H9 (cell line): ENCODE data around the gene VASP. TPM values are rescaled to one million over a fixed set of nuclear protein-coding genes. Genes with fewer than 3 reads are reported as not detected.

Experiments used
- DNase-seq: peaks from one replicate; pipeline ENCODE4 v3.0.0-alpha.2; 2017
- H2AFZ ChIP-seq: one replicate; pipeline ENCODE4 v1.6.1; 2013; ENCODE audit warnings: mild to moderate bottlenecking, low read length, control low read depth, moderate library complexity
- H2AK5ac ChIP-seq: 2 replicates; pipeline ENCODE4 v1.6.1; 2013; ENCODE audit warnings: low read length, control low read depth, mixed read lengths; ENCODE audit not compliant: insufficient read length
- H2BK120ac ChIP-seq: one replicate; pipeline ENCODE4 v1.6.1; 2013; ENCODE audit warnings: low read depth, mild to moderate bottlenecking, low read length, control low read depth, inconsistent platforms; ENCODE audit not compliant: poor library complexity, severe bottlenecking
- H2BK12ac ChIP-seq: 2 replicates; pipeline ENCODE4 v1.6.1; 2013; ENCODE audit warnings: low read length, control low read depth, mixed read lengths, low read depth; ENCODE audit not compliant: insufficient read length
- H2BK15ac ChIP-seq: 2 replicates; pipeline ENCODE4 v1.6.1; 2013; ENCODE audit warnings: low read depth, low read length, control low read depth
- H2BK20ac ChIP-seq: one replicate; pipeline ENCODE4 v1.6.1; 2013; ENCODE audit warnings: low read depth, mild to moderate bottlenecking, low read length, control low read depth, inconsistent platforms; ENCODE audit not compliant: poor library complexity, severe bottlenecking
- H2BK5ac ChIP-seq: 2 replicates; pipeline ENCODE4 v1.6.1; 2013; ENCODE audit warnings: low read length, control low read depth, mixed read lengths; ENCODE audit not compliant: insufficient read length
- H3K14ac ChIP-seq: 2 replicates; pipeline ENCODE4 v1.6.1; 2013; ENCODE audit warnings: low read length, control low read depth; ENCODE audit not compliant: insufficient read depth
- H3K18ac ChIP-seq: 2 replicates; pipeline ENCODE4 v1.6.1; 2013; ENCODE audit warnings: low read depth, mild to moderate bottlenecking, mixed read lengths, low read length, control low read depth; ENCODE audit not compliant: insufficient read length
- H3K23ac ChIP-seq: 2 replicates; pipeline ENCODE4 v1.6.1; 2013; ENCODE audit warnings: low read length, control low read depth, mixed read lengths, low read depth; ENCODE audit not compliant: insufficient read length
- H3K23me2 ChIP-seq: 2 replicates; pipeline ENCODE4 v1.6.1; 2013; ENCODE audit warnings: low read depth, mild to moderate bottlenecking, mixed read lengths, low read length, control low read depth; ENCODE audit not compliant: insufficient read length, poor library complexity, severe bottlenecking
- H3K27ac ChIP-seq: 2 replicates; pipeline ENCODE4 v1.5.1; 2013; ENCODE audit warnings: low read length, control low read depth, mixed read lengths, low read depth; ENCODE audit not compliant: insufficient read length
- H3K27me3 ChIP-seq: 2 replicates; pipeline ENCODE4 v1.6.1; 2013; ENCODE audit warnings: low read length, control low read depth, inconsistent platforms; ENCODE audit not compliant: insufficient read depth
- H3K4ac ChIP-seq: 2 replicates; pipeline ENCODE4 v1.6.1; 2013; ENCODE audit warnings: low read depth, mild to moderate bottlenecking, control low read depth, inconsistent platforms, low read length, moderate library complexity
- H3K4me1 ChIP-seq: 2 replicates; pipeline ENCODE4 v1.6.1; 2013; ENCODE audit warnings: low read length, control low read depth, inconsistent platforms; ENCODE audit not compliant: insufficient read depth
- H3K4me2 ChIP-seq: 2 replicates; pipeline ENCODE4 v1.6.1; 2013; ENCODE audit warnings: low read length, control low read depth, mixed read lengths; ENCODE audit not compliant: insufficient read length, insufficient read depth
- H3K56ac ChIP-seq: 2 replicates; pipeline ENCODE4 v1.6.1; 2013; ENCODE audit warnings: low read depth, mild to moderate bottlenecking, mixed read lengths, low read length, control low read depth; ENCODE audit not compliant: insufficient read length
- H3K79me1 ChIP-seq: 2 replicates; pipeline ENCODE4 v1.6.1; 2013; ENCODE audit warnings: low read depth, mild to moderate bottlenecking, moderate library complexity, low read length, control low read depth, inconsistent platforms; ENCODE audit not compliant: insufficient read depth, poor library complexity, severe bottlenecking
- H3K79me2 ChIP-seq: 2 replicates; pipeline ENCODE4 v1.6.1; 2013; ENCODE audit warnings: low read length, control low read depth, inconsistent platforms; ENCODE audit not compliant: insufficient read depth
- H3K9ac ChIP-seq: 2 replicates; pipeline ENCODE4 v1.6.1; 2013; ENCODE audit warnings: low read length, control low read depth, mixed read lengths; ENCODE audit not compliant: insufficient read length; ENCODE audit errors: extremely low read depth
- H3K9me3 ChIP-seq: one replicate; pipeline ENCODE4 v1.6.1; 2013; ENCODE audit warnings: low read depth, low read length, inconsistent platforms; ENCODE audit not compliant: control insufficient read depth
- H3T11ph ChIP-seq: one replicate; pipeline ENCODE4 v1.6.1; 2013; ENCODE audit warnings: mild to moderate bottlenecking, low read length, control low read depth, inconsistent platforms
- H4K20me1 ChIP-seq: one replicate; pipeline ENCODE4 v1.6.1; 2013; ENCODE audit not compliant: control insufficient read depth, insufficient read length, insufficient read depth
- H4K5ac ChIP-seq: 2 replicates; pipeline ENCODE4 v1.6.1; 2013; ENCODE audit warnings: low read depth, mild to moderate bottlenecking, mixed read lengths, low read length, control low read depth; ENCODE audit not compliant: insufficient read length
- H4K8ac ChIP-seq: replicated peaks from 2 replicates; pipeline ENCODE4 v1.6.1; 2013; ENCODE audit warnings: low read length, control low read depth, mixed read lengths, low read depth; ENCODE audit not compliant: insufficient read length
- H4K91ac ChIP-seq: 2 replicates; pipeline ENCODE4 v1.6.1; 2013; ENCODE audit warnings: low read depth, mild to moderate bottlenecking, moderate library complexity, mixed read lengths, low read length, control low read depth; ENCODE audit not compliant: insufficient read length
- H3K27ac Mint-ChIP-seq, 3 experiments: 2 replicates in 2 of 3; 3 replicates in 1 of 3; pipeline ENCODE4 v1.8.0; 2020 to 2021; ENCODE audit warnings: mixed read lengths in 3 of 3, mild to moderate bottlenecking in 1 of 3, moderate library complexity in 1 of 3
- H3K27me3 Mint-ChIP-seq: 2 replicates; pipeline ENCODE4 v1.8.0; 2021; ENCODE audit warnings: low read depth, mild to moderate bottlenecking, moderate library complexity, mixed read lengths
- H3K36me3 Mint-ChIP-seq, 3 experiments: 2 replicates in 2 of 3; 3 replicates in 1 of 3; pipeline ENCODE4 v1.8.0; 2020 to 2021; ENCODE audit warnings: low read depth in 3 of 3, mixed read lengths in 3 of 3; ENCODE audit not compliant: insufficient read depth in 1 of 3
- H3K4me1 Mint-ChIP-seq, 2 experiments: 2 replicates each; pipeline ENCODE4 v1.8.0; 2020; ENCODE audit warnings: mixed read lengths in 2 of 2
- H3K4me3 Mint-ChIP-seq, 2 experiments: 2 replicates in 1 of 2; 3 replicates in 1 of 2; pipeline ENCODE4 v1.8.0; 2020 to 2021; ENCODE audit warnings: mild to moderate bottlenecking in 2 of 2, mixed read lengths in 2 of 2, moderate library complexity in 1 of 2
- H3K9me3 Mint-ChIP-seq, 2 experiments: 2 replicates in 1 of 2; 3 replicates in 1 of 2; pipeline ENCODE4 v1.8.0; 2020; ENCODE audit warnings: mild to moderate bottlenecking in 2 of 2, mixed read lengths in 2 of 2, moderate library complexity in 1 of 2
- WGBS: extraction: QIAGEN DNeasy Blood & Tissue Kit; methylation state at CpG from one replicate; pipeline ENCODE4 v1.1.7; 2013; ENCODE audit warnings: missing lambda C conversion rate, low lambda C conversion rate, mixed read lengths; ENCODE audit not compliant: insufficient read length; ENCODE audit errors: extremely low coverage; 5-methylcytosine and 5-hydroxymethylcytosine counted together
- total RNA-seq: library from RNA; stranded (reverse); gene quantifications from 2 replicates; pipeline ENCODE4 v1.2.1, GENCODE V29; 2021
- TF ChIP-seq, protein P1 (sequence below): fragments of 200-600 bp; sonication (generic); conservative IDR thresholded peaks from 3 replicates; pipeline ENCODE4 v1.8.0; 2021; ENCODE audit warnings: antibody characterized with exemption, mild to moderate bottlenecking

The VASP gene
- total RNA-seq, 1 experiment from 2014 or later = 157 TPM

DNA sequence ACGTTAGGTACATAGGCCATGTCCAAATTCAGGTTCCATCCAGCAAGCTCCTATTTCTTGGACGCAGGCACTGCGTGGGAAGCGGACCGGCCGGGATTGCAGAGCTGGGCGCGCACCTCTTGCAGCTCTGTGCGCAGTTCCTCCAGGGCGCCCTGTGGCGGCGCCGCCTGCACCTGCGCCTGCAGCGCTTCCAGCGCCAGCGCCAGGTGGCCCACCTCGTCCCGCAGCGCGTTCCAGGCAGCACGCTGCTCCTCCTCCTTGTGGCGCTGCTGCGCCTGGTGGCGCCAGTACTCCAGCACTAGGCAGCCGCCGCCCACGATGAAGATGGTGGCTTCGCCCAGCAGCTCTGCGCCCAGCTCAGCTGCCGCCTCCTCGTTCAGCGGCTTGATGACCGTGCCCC, 46.2 kb downstream of the VASP start:
- H2AFZ ChIP-seq = no peak overlapping the region
- H3K27me3 ChIP-seq = no peaks in the 10 kb centered on the region
- Mint-ChIP-seq H3K4me1 (peaks cover 22 to 23% of the 10 kb centered on the region in 2 experiments), H3K27me3 (no peaks in the 10 kb centered on the region; the same call in 1 of the 2 replicates), H3K27ac (no peak overlapping the region), H3K36me3 (peaks cover 0 to 6% (median 0%) of the 10 kb centered on the region in 3 experiments; a peak in 3 of 7 replicates), H3K9me3 (no peaks in the 10 kb centered on the region), H3K4me3 (peak overlapping the region in 1 of 2 experiments; percentile 47; a peak in 2 of 5 replicates)
- no peak overlapping the region for H3K4ac ChIP-seq
- no peak overlapping the region for H2BK120ac ChIP-seq
- H3K56ac ChIP-seq = no peak overlapping the region
- DNase-seq = peak; percentile 87
- H2BK20ac ChIP-seq = no peak overlapping the region
- no CpG with 5 or more reads among the region's 34 CpGs for WGBS
- TF ChIP-seq, protein P1, sequence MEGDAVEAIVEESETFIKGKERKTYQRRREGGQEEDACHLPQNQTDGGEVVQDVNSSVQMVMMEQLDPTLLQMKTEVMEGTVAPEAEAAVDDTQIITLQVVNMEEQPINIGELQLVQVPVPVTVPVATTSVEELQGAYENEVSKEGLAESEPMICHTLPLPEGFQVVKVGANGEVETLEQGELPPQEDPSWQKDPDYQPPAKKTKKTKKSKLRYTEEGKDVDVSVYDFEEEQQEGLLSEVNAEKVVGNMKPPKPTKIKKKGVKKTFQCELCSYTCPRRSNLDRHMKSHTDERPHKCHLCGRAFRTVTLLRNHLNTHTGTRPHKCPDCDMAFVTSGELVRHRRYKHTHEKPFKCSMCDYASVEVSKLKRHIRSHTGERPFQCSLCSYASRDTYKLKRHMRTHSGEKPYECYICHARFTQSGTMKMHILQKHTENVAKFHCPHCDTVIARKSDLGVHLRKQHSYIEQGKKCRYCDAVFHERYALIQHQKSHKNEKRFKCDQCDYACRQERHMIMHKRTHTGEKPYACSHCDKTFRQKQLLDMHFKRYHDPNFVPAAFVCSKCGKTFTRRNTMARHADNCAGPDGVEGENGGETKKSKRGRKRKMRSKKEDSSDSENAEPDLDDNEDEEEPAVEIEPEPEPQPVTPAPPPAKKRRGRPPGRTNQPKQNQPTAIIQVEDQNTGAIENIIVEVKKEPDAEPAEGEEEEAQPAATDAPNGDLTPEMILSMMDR = peak; percentile 56
- H3K27ac ChIP-seq = no peak overlapping the region
- no peak overlapping the region for H2BK5ac ChIP-seq
- no peak overlapping the region for H2BK15ac ChIP-seq
- H3K4me2 ChIP-seq = no peak overlapping the region
- H3K23me2 ChIP-seq = no peaks in the 10 kb centered on the region
- H4K91ac ChIP-seq = no peak overlapping the region
- H2BK12ac ChIP-seq = no peak overlapping the region
- no peak overlapping the region for H2AK5ac ChIP-seq
- H3T11ph ChIP-seq = no peak overlapping the region
- no peak overlapping the region for H3K14ac ChIP-seq
- no peak overlapping the region for H4K5ac ChIP-seq
- no peaks in the 10 kb centered on the region for H4K20me1 ChIP-seq
- no peak overlapping the region for H3K23ac ChIP-seq
- H3K18ac ChIP-seq = no peak overlapping the region
- no peaks in the 10 kb centered on the region for H3K4me1 ChIP-seq
- no peaks in the 10 kb centered on the region for H3K9me3 ChIP-seq
- no peak overlapping the region for H3K9ac ChIP-seq
- H3K79me1 ChIP-seq = no peaks in the 10 kb centered on the region
- no peak overlapping the region for H4K8ac ChIP-seq
- 0 out of 2 replicates have a peak, but pooled peaks cover 2% of the 10 kb centered on the region for H3K79me2 ChIP-seq
